GM10248 (cell line): ENCODE measurements around the gene ITGBL1.
"Not testable (repeated sequence)": the region's sequence is repeated elsewhere in the genome, so short reads cannot be mapped to it uniquely, and the experiment has no call there.

ENCODE experiments used
- CTCF ChIA-PET: fragments of 300-600 bp; sonication (Branson Sonifier 250); formaldehyde crosslinking; extraction: SDS; loops from one replicate; lab custom pipeline; 2021; ENCODE audit warnings: antibody characterized with exemption; lab: Yijun Ruan, JAX
- POLR2A ChIA-PET: fragments of 350-650 bp; sonication (Branson Sonifier 250); formaldehyde crosslinking; extraction: SDS; loops from one replicate; lab custom pipeline; 2020; ENCODE audit warnings: antibody characterized with exemption; lab: Yijun Ruan, JAX
- DNase-seq: peaks from one replicate; pipeline ENCODE4 v3.0.0; 2012; ENCODE audit errors: extremely low spot score
- CTCF ChIP-seq: IDR thresholded peaks from 2 replicates; pipeline ENCODE4 v1.5.1; 2012; ENCODE audit warnings: mild to moderate bottlenecking, low read depth; ENCODE audit errors: extremely low read depth, missing control alignments, control extremely low read depth

Gene ITGBL1

DNA sequence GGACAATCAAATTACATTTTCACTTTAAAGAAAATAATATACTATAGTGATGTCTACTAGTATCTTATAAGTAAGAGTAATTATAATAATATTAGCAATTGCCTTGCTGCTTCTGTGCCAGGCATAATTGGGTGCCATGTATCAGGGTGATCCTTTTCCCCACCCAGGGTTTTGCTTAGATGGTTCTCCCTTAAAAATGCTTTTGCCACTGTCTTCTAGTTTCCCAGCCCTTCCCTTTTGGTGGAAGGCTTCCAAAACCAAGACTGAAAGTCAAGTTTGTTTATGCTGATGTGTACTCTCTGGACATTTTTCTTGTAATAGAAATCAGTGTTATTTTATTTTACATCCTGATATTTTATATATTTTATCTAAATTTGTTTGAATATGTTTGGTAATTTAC, 77.8 kb downstream of the ITGBL1 start:
- ChIA-PET POLR2A (no interaction called here), CTCF (interaction anchor here (0.9 kb wide), 1 partner anchor 8 kb away, joined by 3 read pairs; no protein-coding TSS in a partner anchor)
- TF ChIP-seq CTCF: no peak
- DNase-seq: no peak

DNA sequence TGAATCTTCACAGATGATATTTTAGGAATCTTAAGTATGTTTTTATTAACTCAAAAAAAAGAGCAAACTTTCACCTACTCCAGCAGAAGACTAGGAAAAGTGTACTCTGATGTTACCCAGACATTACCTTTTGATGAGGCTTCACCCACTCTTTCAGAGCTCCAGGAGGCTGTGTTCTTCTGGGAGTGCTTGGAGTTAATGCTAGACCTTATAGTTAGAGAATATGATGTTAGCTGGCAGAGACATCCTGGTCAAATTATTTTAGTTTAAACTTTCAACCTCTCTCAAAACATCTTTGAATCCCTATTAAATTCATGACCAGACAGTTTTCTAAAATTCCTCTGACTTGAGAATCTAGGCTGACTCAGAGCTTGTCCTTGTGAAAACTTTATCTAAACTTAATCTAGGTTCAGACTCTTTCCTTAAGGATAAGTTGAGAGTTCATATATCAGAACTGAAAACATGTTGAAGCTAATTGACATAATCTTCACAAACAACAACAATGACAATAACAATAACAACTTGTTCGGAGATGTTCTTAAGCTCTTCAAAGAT, 82.8 kb downstream of the ITGBL1 start:
- POLR2A ChIA-PET: no interaction called here
- CTCF ChIA-PET: no interaction called here
- TF ChIP-seq CTCF: no peak
- no peak for DNase-seq

GRCh38 chr13:101536079-101536478, 83.6 kb downstream of the ITGBL1 start:
- POLR2A ChIA-PET: no interaction called here
- no peak for TF ChIP-seq CTCF
- no peak for DNase-seq
- CTCF ChIA-PET: no interaction called here

DNA sequence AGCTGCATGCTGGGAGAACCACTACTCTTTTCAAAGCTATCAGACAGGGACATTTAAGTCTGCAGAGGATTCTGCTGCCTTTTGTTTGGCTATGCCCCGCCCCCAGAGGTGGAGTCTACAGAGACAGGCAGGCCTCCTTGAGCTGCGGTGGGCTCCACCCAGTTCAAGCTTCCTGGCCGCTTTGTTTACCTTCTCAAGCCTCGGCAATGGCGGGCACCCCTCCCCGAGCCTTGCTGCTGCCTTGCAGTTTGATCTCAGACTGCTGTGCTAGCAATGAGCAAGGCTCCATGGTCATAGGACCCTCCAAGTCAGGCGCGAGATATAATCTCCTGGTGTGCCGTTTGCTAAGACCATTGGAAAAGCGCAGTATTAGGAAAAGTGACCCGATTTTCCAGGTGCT, 92.1 kb downstream of the ITGBL1 start:
- POLR2A ChIA-PET, DNase-seq: not testable (repeated sequence)

GRCh38 chr13:101544979-101545378, 92.5 kb downstream of the ITGBL1 start:
- ChIA-PET POLR2A (no interaction called here), CTCF (no interaction called here)
- DNase-seq: no peak
- TF ChIP-seq CTCF: no peak

More for the DNA sequence above, 92.1 kb downstream of the ITGBL1 start:
- CTCF ChIA-PET: not testable (repeated sequence)

DNA sequence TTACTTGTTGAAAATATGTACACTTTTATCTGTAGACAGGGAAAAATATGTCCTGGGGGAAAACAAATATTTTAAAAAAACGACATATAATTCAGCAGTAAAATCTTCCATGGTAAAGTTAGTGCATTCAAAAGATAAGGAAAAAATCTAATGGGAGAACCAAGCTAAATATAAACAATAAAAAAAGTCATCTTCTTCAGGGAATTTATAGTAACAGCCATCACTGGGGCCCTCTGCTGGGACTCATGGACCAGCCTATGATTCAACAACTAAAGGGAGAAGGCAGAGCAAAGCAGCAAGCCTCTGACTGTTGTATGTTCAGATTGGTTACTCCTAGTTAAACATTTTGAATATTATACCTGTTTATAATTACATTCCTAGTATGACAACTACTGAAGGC, 93.0 kb downstream of the ITGBL1 start:
- DNase-seq: no peak
- POLR2A ChIA-PET: no interaction called here
- no peak for TF ChIP-seq CTCF
- CTCF ChIA-PET: interaction anchor here (1.0 to 2.1 kb wide), 2 partner anchors 10 to 47 kb away, joined by 3 to 4 read pairs; no protein-coding TSS in a partner anchor

- no peak for DNase-seq
- TF ChIP-seq CTCF: no peak
- ChIA-PET CTCF (no interaction called here), POLR2A (no interaction called here)
These were observed 99.8 kb downstream of the ITGBL1 start for GRCh38 chr13:101552286-101552685.
